Esophagus (tissue), 2 donors: ENCODE results near the gene PCLO. TPM values are rescaled to one million over a fixed set of nuclear protein-coding genes. Genes with fewer than 3 reads are reported as not detected.

Experiments
- H3K27ac ChIP-seq, 2 donors: one replicate each; pipeline ENCODE4 v1.5.1; 2013; ENCODE audit warnings: low read depth in 2 of 2, mild to moderate bottlenecking in 2 of 2, inconsistent platforms in 1 of 2, low read length in 1 of 2, moderate library complexity in 1 of 2
- H3K27me3 ChIP-seq, 2 donors: one replicate each; pipeline ENCODE4 v1.6.1; 2013; ENCODE audit warnings: low read length in 2 of 2, control low read depth in 1 of 2, mild to moderate bottlenecking in 1 of 2; ENCODE audit not compliant: insufficient read depth in 2 of 2, control insufficient read depth in 1 of 2
- H3K36me3 ChIP-seq, 2 donors: one replicate each; pipeline ENCODE4 v1.6.1; 2013; ENCODE audit warnings: low read length in 1 of 2; ENCODE audit not compliant: control insufficient read depth in 2 of 2, insufficient read depth in 2 of 2
- H3K4me1 ChIP-seq, 2 donors: one replicate each; pipeline ENCODE4 v1.6.1; 2013; ENCODE audit warnings: low read length in 1 of 2; ENCODE audit not compliant: control insufficient read depth in 2 of 2, insufficient read depth in 2 of 2
- H3K4me3 ChIP-seq, 2 donors: one replicate each; pipeline ENCODE4 v1.5.1; 2013; ENCODE audit warnings: low read length in 2 of 2, mild to moderate bottlenecking in 2 of 2, low read depth in 1 of 2, moderate library complexity in 1 of 2
- H3K9me3 ChIP-seq, 2 donors: one replicate each; pipeline ENCODE4 v1.6.1; 2013; ENCODE audit warnings: mild to moderate bottlenecking in 2 of 2, low read depth in 1 of 2, low read length in 1 of 2, moderate library complexity in 1 of 2; ENCODE audit not compliant: control insufficient read depth in 2 of 2, insufficient read depth in 1 of 2
- WGBS, 2 donors: extraction: QIAGEN DNeasy Blood & Tissue Kit; methylation state at CpG; one replicate each; pipeline ENCODE4 v1.1.7; 2013; 5-methylcytosine and 5-hydroxymethylcytosine counted together
- polyA plus RNA-seq, 2 donors: library from polyadenylated mRNA; stranded (reverse); fragments of 200-250 nt; gene quantifications; one replicate each; pipeline ENCODE4 v1.2.3, GENCODE V29; 2013
- donor health status: healthy with polysubstance abuse.
- donor health status: Bipolar disorder and iron deficiency.

PCLO gene
- polyA plus RNA-seq, 2 donors = 1.5 to 1.6 TPM

DNA sequence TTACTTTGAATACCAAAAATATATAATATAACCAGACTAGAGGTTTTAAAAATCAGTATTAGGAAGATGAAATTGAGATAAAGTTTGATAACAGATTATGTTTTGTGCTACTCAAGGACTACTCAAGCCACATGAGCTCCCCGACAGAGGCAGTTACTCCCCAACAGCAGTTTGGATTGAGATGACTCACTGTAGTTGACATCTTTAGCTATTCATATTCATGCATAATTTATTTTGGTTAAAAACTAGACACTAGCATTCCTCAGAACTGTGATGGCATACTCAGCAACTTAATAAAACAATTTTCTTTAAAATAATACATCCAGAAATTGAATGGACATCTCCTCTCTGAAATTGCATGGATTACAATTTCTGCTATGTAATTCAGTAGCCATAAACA lies 19.6 kb downstream of the PCLO start:
- H3K4me3 ChIP-seq = no peak overlapping the region
- no peaks in the 10 kb centered on the region for H3K27me3 ChIP-seq
- WGBS, 2 donors = 88 to 91% methylated on average over 1 of the region's 1 CpG
- H3K27ac ChIP-seq = no peak overlapping the region
- no peaks in the 10 kb centered on the region for H3K36me3 ChIP-seq
- peaks cover 0 to 3% of the 10 kb centered on the region in 2 donors for H3K9me3 ChIP-seq
- no peaks in the 10 kb centered on the region for H3K4me1 ChIP-seq

GRCh38 chr7:83142365-83142764 lies 20.3 kb downstream of the PCLO start:
- no peak overlapping the region for H3K27ac ChIP-seq
- no peaks in the 10 kb centered on the region for H3K27me3 ChIP-seq
- H3K36me3 ChIP-seq = no peaks in the 10 kb centered on the region
- WGBS, 2 donors = 83 to 89% methylated on average over 2 of the region's 2 CpGs
- no peaks in the 10 kb centered on the region for H3K4me1 ChIP-seq
- H3K4me3 ChIP-seq = no peak overlapping the region
- H3K9me3 ChIP-seq = peaks cover 0 to 3% of the 10 kb centered on the region in 2 donors

DNA sequence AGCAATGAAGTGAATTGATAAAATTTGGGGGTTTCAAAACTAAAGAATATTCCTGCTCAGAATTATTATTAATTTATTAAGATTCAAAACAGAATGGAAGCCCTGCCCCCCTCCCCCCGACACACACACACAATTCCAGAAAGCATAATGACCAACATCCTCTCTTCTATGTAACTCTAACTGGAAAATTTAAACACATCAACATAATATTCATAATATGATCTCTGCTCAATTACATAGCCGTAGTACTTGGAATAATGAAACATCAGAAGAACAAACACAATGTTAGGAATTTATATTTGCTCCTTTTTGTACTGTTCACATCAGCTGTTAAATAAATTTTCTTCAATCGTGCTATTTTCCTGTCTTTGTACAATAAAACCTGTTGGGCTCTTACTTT lies 20.8 kb downstream of the PCLO start:
- H3K4me1 ChIP-seq = no peaks in the 10 kb centered on the region
- 72 to 87% methylated on average over 3 of the region's 3 CpGs for WGBS, 2 donors
- no peaks in the 10 kb centered on the region for H3K36me3 ChIP-seq
- H3K9me3 ChIP-seq = peaks cover 0 to 3% of the 10 kb centered on the region in 2 donors
- no peaks in the 10 kb centered on the region for H3K27me3 ChIP-seq
- no peak overlapping the region for H3K4me3 ChIP-seq
- no peak overlapping the region for H3K27ac ChIP-seq

GRCh38 chr7:83130623-83131545 lies 31.8 kb downstream of the PCLO start:
- no peaks in the 10 kb centered on the region for H3K4me1 ChIP-seq
- no peak overlapping the region for H3K4me3 ChIP-seq
- H3K9me3 ChIP-seq = no peaks in the 10 kb centered on the region
- no peaks in the 10 kb centered on the region for H3K27me3 ChIP-seq
- WGBS, 2 donors = 45 to 50% methylated on average over 5 of the region's 5 CpGs
- no peaks in the 10 kb centered on the region for H3K36me3 ChIP-seq
- H3K27ac ChIP-seq = no peak overlapping the region

DNA sequence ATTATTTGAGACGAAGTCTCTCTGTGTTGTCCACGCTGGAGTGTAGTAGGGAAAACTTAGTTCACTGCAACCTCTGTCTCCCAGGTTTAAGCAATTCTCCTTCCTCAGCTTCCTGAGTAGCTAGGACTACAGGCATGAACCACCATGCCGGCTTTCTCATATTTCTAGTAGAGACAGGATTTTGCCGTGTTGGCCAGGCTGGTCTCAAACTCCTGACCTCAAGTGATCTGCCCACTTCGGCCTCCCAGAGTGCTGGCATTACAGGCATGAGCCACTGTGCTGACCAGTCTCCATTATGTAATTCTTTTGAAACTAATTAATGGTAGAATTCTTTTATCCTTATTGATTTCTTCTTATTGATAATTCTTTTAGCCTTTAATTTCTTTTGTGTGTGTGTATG lies 32.5 kb downstream of the PCLO start:
- H3K4me3 ChIP-seq = no peak overlapping the region
- WGBS, 2 donors = 90 to 93% methylated on average over 5 of the region's 5 CpGs
- no peaks in the 10 kb centered on the region for H3K4me1 ChIP-seq
- no peaks in the 10 kb centered on the region for H3K36me3 ChIP-seq
- H3K9me3 ChIP-seq = no peaks in the 10 kb centered on the region
- no peaks in the 10 kb centered on the region for H3K27me3 ChIP-seq
- no peak overlapping the region for H3K27ac ChIP-seq

GRCh38 chr7:83119494-83119893 lies 43.2 kb downstream of the PCLO start:
- 67 to 72% methylated on average over 2 of the region's 2 CpGs for WGBS, 2 donors
- Histone ChIP-seq H3K27me3 (no peaks in the 10 kb centered on the region), H3K36me3 (no peaks in the 10 kb centered on the region), H3K4me1 (no peaks in the 10 kb centered on the region), H3K4me3 (no peak overlapping the region), H3K9me3 (peaks cover 0 to 4% of the 10 kb centered on the region in 2 donors), H3K27ac (no peak overlapping the region)

DNA sequence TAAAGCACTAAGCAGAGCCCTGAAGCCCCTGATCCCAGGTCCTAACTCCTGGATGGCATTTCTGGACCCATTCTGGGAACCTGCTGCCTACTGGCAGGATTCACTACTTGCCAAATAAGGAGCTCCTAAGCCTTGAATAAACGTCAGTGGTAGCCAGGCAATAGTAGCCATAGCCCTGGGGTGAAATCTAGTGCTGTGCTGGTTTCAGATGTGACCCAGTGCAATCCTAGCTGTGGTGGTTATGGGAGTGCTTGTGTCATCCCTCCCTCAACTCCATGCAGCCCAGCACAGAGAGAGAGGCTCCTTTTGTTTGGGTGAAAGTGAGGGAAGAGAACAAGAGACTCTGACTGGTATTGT lies 43.7 kb downstream of the PCLO start:
- no peak overlapping the region for H3K27ac ChIP-seq
- 7 to 12% methylated on average over 1 of the region's 1 CpG for WGBS, 2 donors
- peaks cover 0 to 4% of the 10 kb centered on the region in 2 donors for H3K9me3 ChIP-seq
- H3K4me1 ChIP-seq = no peaks in the 10 kb centered on the region
- no peak overlapping the region for H3K4me3 ChIP-seq
- H3K27me3 ChIP-seq = no peaks in the 10 kb centered on the region
- H3K36me3 ChIP-seq = no peaks in the 10 kb centered on the region

DNA sequence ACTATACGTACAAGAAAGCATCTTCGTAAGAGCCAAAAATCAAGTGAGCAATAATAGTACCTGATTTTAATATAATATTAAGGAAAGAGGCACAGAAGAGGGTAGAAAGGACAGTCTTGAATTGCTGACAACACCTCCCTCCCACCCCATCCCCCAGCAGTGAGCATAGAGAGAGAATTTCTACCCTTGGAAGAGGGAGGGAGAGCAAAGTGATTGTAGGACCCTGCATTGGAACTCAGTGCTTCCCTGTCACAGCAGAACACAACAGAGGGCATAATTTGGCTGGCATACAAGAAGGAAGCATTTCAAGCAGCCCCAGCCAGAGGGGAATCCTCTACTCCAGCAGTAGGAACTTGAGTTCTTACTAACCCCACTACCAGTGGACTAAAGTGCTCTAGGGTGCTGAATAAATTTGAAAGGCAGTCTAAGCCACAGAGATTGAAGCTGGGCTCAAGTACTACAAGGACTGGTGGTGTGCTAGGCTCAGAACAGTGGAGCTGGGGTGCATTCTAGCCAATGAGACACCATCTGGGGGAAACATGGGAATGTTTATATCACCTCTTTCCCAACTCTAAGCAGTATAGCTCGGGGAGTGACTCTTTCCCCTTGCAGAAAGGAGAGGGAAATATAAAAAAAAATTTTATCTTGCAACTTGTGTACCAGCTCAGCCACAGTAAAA lies 44.2 kb downstream of the PCLO start:
- H3K36me3 ChIP-seq = no peaks in the 10 kb centered on the region
- WGBS, 2 donors = 84 to 90% methylated on average over 3 of the region's 3 CpGs
- H3K9me3 ChIP-seq = peaks cover 0 to 4% of the 10 kb centered on the region in 2 donors
- no peak overlapping the region for H3K27ac ChIP-seq
- H3K27me3 ChIP-seq = no peaks in the 10 kb centered on the region
- H3K4me1 ChIP-seq = no peaks in the 10 kb centered on the region
- no peak overlapping the region for H3K4me3 ChIP-seq

GRCh38 chr7:83117466-83117865 lies 45.2 kb downstream of the PCLO start:
- H3K27me3 ChIP-seq = no peaks in the 10 kb centered on the region
- no peaks in the 10 kb centered on the region for H3K4me1 ChIP-seq
- no peak overlapping the region for H3K27ac ChIP-seq
- no peaks in the 10 kb centered on the region for H3K36me3 ChIP-seq
- peaks cover 0 to 4% of the 10 kb centered on the region in 2 donors for H3K9me3 ChIP-seq
- H3K4me3 ChIP-seq = no peak overlapping the region
- WGBS, 2 donors = 89 to 91% methylated on average over 2 of the region's 2 CpGs
